Cardiac fibroblast (primary cell): ENCODE results near the gene ASF1B.
A peak's percentile ranks its signal among the peaks of the same experiment; 100 is the strongest.

Experiments used
- DNase-seq, 2 donors: peaks; one replicate each; pipeline versions ENCODE4 v3.0.0 to v3.0.0-alpha.2; 2010; ENCODE audit warnings: low read depth in 2 of 2
- H3K4me3 ChIP-seq, 2 donors: replicated peaks in 1 of 2; 1 replicate in 1 of 2; 2 replicates in 1 of 2; pipeline ENCODE4 v1.5.1; 2011; ENCODE audit warnings: low read depth in 2 of 2, low read length in 2 of 2, mild to moderate bottlenecking in 2 of 2, moderate library complexity in 1 of 2
- CTCF ChIP-seq: IDR thresholded peaks from one replicate; pipeline ENCODE4 v1.5.1; 2011; ENCODE audit warnings: low read depth, mild to moderate bottlenecking, low read length, inconsistent platforms

ASF1B gene

GRCh38 chr19:14111486-14111885 lies 24.9 kb downstream of the ASF1B start:
- DNase-seq: no peak
- no peak for TF ChIP-seq CTCF
- no peak overlapping the region for H3K4me3 ChIP-seq

GRCh38 chr19:14110650-14111049 lies 25.7 kb downstream of the ASF1B start:
- DNase-seq: no peak
- TF ChIP-seq CTCF: no peak
- H3K4me3 ChIP-seq: no peak overlapping the region

GRCh38 chr19:14107581-14108461 lies 28.6 kb downstream of the ASF1B start:
- DNase-seq: peak; percentile 59 to 91
- H3K4me3 ChIP-seq: no peak overlapping the region
- no peak for TF ChIP-seq CTCF

GRCh38 chr19:14106840-14107239 lies 29.5 kb downstream of the ASF1B start:
- TF ChIP-seq CTCF: no peak
- no peak for DNase-seq

GRCh38 chr19:14105680-14106079 lies 30.7 kb downstream of the ASF1B start:
- no peak for TF ChIP-seq CTCF
- no peak overlapping the region for H3K4me3 ChIP-seq
- no peak for DNase-seq

More at GRCh38 chr19:14106840-14107239, 29.5 kb downstream of the ASF1B start:
- no peak overlapping the region for H3K4me3 ChIP-seq

- DNase-seq: no peak
- no peak overlapping the region for H3K4me3 ChIP-seq
- TF ChIP-seq CTCF: no peak
Measured at GRCh38 chr19:14103310-14103709, 33.1 kb downstream of the ASF1B start.
